ENCODE results near the gene UBE2J2. TPM values are rescaled to one million over a fixed set of nuclear protein-coding genes. Genes with fewer than 3 reads are reported as not detected.

Gene UBE2J2
- total and polyA plus RNA-seq, 3 donors from 2014 or later, result 133 to 203 (median 139) TPM

DNA sequence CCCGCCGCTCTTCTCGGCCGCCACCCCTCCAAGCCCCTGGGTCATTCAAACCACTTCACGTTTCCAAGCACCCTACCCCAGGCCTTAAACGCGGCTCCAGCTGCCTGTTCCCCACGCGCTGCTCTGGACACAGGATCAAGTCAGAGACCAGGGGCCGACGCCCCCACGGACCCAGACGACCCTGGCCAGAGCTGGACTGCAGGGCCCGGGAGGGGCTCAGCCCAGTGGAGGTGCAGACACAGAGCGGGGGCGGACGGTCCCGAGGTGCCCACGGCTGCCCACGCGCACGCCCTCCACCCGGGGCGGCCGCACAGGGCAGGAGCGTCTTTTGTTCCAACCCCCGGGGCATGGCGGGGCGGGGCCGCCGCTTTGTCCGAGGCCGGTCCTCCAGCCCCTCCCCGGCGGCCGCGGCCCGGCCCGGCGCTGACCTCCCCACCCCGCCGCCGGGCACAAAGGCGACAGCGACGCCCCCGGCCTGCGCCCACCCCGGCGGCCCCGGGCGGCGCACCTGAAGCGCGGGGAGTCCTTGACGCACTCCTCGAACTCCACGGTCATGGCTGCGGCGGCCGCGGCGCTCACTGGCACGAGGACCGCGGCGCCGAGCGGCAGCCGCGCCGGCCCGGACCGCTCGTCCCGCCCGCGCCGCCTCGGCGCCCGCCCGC, 33.7 kb upstream of the UBE2J2 start:
- Histone ChIP-seq H3K27ac (peak overlapping the region in 1 of 2 donors; percentile 92), H3K36me3 (ENCODE audit: low read depth, missing control alignments) (no peaks in the 10 kb centered on the region), H3K4me1 (peaks cover 40% of the 10 kb centered on the region), H3K27me3 (no peaks in the 10 kb centered on the region), H3K9me3 (no peaks in the 10 kb centered on the region), H3K4me3 (peak overlapping the region; percentile 65 to 89)
- WGBS, 2 donors, result 3% methylated on average over 24 of the region's 83 CpGs; no CpG with 5 or more reads in 1 of the 2 donors
- TF ChIP-seq, protein P1, sequence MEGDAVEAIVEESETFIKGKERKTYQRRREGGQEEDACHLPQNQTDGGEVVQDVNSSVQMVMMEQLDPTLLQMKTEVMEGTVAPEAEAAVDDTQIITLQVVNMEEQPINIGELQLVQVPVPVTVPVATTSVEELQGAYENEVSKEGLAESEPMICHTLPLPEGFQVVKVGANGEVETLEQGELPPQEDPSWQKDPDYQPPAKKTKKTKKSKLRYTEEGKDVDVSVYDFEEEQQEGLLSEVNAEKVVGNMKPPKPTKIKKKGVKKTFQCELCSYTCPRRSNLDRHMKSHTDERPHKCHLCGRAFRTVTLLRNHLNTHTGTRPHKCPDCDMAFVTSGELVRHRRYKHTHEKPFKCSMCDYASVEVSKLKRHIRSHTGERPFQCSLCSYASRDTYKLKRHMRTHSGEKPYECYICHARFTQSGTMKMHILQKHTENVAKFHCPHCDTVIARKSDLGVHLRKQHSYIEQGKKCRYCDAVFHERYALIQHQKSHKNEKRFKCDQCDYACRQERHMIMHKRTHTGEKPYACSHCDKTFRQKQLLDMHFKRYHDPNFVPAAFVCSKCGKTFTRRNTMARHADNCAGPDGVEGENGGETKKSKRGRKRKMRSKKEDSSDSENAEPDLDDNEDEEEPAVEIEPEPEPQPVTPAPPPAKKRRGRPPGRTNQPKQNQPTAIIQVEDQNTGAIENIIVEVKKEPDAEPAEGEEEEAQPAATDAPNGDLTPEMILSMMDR (IDR thresholded peaks at IDR 0.05), result no peak
- TF ChIP-seq POLR2A (IDR thresholded peaks at IDR 0.05), result no peak
- DNase-seq, result peak; percentile 44
- intact Hi-C loops (cut with DNase I; ENCODE audit: low total_unique reads), result no loop called here

DNA sequence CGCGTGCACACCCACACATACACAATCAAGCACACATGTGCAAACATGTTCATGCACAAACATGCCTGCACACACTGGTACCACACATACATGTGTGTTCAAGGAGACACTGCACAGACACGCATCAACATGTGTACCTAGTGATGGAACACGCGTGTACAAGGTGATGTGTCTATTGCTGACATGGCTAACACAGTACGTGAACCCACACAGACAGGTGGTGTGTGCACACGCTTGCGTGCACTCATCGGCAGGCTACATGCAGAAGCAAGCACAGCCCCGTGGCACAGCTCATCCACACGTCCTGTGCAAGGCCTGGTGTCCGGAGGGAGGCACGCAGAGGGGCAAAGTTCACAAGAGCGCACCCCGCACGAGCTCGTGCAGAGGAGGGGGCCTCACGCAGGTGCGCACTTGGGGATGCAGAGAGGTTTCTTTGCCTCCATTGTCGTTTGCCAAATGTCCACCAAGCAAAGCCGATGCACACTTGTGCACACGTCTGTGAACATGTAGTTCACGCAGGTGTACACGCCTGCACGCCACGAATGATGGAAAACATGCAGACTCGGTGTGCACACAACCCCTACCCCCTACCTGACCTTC, 33.1 kb upstream of the UBE2J2 start:
- WGBS, 2 donors, result 34 to 57% methylated on average over 12 to 27 of the region's 27 CpGs

DNA sequence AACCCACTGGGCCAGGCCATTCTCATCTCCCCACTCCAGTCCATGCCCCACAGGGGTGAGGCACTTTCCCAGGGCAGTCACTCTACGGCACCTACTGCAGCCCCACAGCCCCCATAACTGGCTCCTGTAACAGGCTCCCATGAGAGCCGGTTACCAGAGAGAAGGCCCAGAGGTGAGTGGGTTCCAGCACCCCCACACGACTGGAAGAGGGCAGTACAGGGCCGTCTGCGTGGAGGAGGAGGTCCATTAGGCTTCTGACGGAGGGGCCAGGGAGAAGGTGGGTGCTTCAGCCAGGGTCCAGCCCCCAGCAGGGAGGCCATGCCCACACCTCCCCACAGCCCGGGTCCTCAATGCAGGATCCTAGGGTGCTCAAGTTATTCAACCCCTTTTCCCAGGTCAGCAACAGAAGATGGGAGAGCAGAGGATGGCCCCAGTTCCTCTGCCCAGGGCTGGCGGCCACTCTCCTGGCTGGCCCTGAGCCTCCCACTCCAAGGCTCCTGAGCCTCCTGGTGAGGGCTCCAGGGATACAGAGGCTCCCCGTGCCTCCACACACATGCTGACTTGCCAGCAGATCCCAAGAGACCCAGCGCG, 32.5 kb upstream of the UBE2J2 start:
- no peak for DNase-seq
- no peaks in the 10 kb centered on the region for H3K9me3 ChIP-seq
- peaks cover 40% of the 10 kb centered on the region for H3K4me1 ChIP-seq
- no peaks in the 10 kb centered on the region for H3K27me3 ChIP-seq
- intact Hi-C loops (cut with DNase I; ENCODE audit: low total_unique reads), result no loop called here
- H3K4me3 ChIP-seq, result no peak overlapping the region
- TF ChIP-seq, protein P1 (IDR thresholded peaks at IDR 0.05), result no peak
- no peak for TF ChIP-seq POLR2A (IDR thresholded peaks at IDR 0.05)
- WGBS, 2 donors, result 39% methylated on average over 10 of the region's 11 CpGs; no CpG with 5 or more reads in 1 of the 2 donors
- H3K36me3 ChIP-seq (ENCODE audit: low read depth, missing control alignments), result no peaks in the 10 kb centered on the region
- peak overlapping the region; percentile 25 to 65 for H3K27ac ChIP-seq

More for the DNA sequence above, 33.1 kb upstream of the UBE2J2 start:
- H3K9me3 ChIP-seq, result no peaks in the 10 kb centered on the region
- no peak for DNase-seq
- no peaks in the 10 kb centered on the region for H3K27me3 ChIP-seq
- peaks cover 40% of the 10 kb centered on the region for H3K4me1 ChIP-seq
- H3K4me3 ChIP-seq, result peak overlapping the region; percentile 65 to 89
- no peaks in the 10 kb centered on the region for H3K36me3 ChIP-seq (ENCODE audit: low read depth, missing control alignments)
- intact Hi-C loops (cut with DNase I; ENCODE audit: low total_unique reads), result no loop called here
- H3K27ac ChIP-seq, result no peak overlapping the region
- no peak for TF ChIP-seq POLR2A (IDR thresholded peaks at IDR 0.05)
- TF ChIP-seq, protein P1 (IDR thresholded peaks at IDR 0.05), result no peak

DNA sequence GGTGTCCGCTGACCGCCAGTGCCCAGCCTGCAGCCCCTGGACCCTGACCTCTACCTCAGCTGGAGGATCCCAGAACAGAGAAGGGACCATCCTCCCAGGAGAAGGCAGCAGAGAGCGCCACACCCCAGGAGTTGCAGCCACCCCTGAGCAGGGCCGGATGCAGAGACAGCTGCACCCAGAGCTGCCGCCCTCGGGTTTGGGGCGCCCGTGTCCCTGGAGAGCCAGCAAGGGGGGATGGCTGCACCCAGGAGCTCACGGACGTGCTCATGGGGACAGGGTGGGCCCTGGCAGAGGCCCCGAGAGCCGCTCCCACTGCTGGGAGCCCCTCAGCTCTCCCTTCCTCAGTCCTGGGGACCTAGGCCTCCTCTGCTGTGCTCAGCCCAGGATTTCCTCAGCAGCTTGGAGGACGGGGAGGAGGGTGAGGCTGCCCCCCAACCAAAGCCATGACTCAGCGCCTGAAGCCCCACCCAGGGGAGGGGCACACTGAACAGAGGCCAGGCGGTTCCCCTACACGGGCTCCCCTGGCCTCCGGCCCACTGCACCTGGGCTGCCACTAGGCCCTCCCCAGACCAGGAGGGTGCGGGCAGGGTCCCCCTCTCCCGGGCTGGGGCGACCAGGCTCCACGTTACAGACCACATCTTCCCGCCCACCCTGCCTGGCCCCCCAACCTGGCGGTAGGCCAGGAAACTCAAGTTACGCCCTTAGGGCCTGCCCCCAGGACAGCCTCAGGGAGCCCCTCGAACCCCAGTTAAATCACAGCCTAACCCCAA, 31.8 kb upstream of the UBE2J2 start:
- Histone ChIP-seq H3K9me3 (no peaks in the 10 kb centered on the region), H3K27me3 (no peaks in the 10 kb centered on the region), H3K4me1 (peaks cover 40% of the 10 kb centered on the region), H3K27ac (peak overlapping the region; percentile 25 to 65), H3K36me3 (ENCODE audit: low read depth, missing control alignments) (no peaks in the 10 kb centered on the region), H3K4me3 (no peak overlapping the region)
- DNase-seq, result peak; percentile 56
- intact Hi-C loops (cut with DNase I; ENCODE audit: low total_unique reads), result no loop called here
- WGBS, 2 donors, result 46 to 63% methylated on average over 16 to 25 of the region's 25 CpGs
- TF ChIP-seq, protein P1 (IDR thresholded peaks at IDR 0.05), result no peak

All from testis (tissue), 3 donors.